DOHH2 (cell line): ENCODE results near the gene DPP10.

ENCODE experiments used
- EZH2phosphoT487 ChIP-seq: fragments of 200-600 bp; sonication (generic); IDR thresholded peaks from 2 replicates; pipeline ENCODE4 v1.6.1; 2017; ENCODE audit warnings: borderline replicate concordance, mild to moderate bottlenecking, antibody characterized with exemption, low read length, moderate library complexity, mixed read lengths
- TF ChIP-seq, protein P1 (sequence below): fragments of 200-600 bp; sonication (generic); IDR thresholded peaks from one replicate; pipeline ENCODE4 v1.5.1; 2014; ENCODE audit warnings: antibody characterized with exemption, mild to moderate bottlenecking, low read depth, low read length; ENCODE audit not compliant: poor library complexity, severe bottlenecking

- TF ChIP-seq, protein P1, sequence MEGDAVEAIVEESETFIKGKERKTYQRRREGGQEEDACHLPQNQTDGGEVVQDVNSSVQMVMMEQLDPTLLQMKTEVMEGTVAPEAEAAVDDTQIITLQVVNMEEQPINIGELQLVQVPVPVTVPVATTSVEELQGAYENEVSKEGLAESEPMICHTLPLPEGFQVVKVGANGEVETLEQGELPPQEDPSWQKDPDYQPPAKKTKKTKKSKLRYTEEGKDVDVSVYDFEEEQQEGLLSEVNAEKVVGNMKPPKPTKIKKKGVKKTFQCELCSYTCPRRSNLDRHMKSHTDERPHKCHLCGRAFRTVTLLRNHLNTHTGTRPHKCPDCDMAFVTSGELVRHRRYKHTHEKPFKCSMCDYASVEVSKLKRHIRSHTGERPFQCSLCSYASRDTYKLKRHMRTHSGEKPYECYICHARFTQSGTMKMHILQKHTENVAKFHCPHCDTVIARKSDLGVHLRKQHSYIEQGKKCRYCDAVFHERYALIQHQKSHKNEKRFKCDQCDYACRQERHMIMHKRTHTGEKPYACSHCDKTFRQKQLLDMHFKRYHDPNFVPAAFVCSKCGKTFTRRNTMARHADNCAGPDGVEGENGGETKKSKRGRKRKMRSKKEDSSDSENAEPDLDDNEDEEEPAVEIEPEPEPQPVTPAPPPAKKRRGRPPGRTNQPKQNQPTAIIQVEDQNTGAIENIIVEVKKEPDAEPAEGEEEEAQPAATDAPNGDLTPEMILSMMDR: no peak
- no peak for TF ChIP-seq EZH2phosphoT487
Measured at GRCh38 chr2:114800371-114800770, 357.9 kb downstream of the DPP10 start.
